ENCODE results near the gene REEP6.

Gene REEP6

DNA sequence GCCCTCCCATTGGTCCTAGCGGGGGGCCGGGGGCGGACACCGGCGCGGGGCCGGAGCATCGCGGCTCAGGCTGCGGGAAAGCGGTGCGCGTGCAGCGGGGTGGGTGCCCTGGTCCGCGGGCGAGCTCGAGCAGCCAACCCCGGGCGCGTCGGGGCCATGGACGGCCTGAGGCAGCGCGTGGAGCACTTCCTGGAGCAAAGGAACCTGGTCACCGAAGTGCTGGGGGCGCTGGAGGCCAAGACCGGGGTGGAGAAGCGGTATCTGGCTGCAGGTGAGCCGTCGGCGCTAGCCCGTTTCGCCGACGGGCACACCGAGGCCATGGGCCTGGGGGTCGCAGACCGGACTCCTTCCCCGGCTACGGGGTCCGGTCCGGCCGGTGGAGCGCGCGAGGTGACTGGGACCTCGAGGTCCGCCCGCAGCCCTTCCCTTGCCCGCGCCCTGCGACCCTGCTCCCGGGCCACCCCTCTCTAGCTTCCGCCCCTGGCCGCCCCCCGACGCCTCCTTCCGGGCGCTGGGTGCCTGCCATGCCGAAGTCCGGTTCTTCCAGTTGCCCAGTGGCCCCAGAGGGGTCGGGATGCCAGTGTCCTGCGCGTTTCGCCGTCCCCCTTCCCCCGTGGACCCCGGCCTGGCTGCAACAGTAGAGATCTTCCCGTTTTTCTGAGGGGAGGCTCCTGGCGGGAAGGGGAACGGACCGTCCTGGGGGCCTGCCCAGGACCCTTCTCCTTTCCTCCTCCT is at the start of gene REEP6:
TSS of gene REEP6 (plus strand) at position 68 of the 735 bp plus-strand sequence. CDS start at position 157, 89 bp downstream.
- DNase-seq (ENCODE audit: low spot score), result no peak

DNA sequence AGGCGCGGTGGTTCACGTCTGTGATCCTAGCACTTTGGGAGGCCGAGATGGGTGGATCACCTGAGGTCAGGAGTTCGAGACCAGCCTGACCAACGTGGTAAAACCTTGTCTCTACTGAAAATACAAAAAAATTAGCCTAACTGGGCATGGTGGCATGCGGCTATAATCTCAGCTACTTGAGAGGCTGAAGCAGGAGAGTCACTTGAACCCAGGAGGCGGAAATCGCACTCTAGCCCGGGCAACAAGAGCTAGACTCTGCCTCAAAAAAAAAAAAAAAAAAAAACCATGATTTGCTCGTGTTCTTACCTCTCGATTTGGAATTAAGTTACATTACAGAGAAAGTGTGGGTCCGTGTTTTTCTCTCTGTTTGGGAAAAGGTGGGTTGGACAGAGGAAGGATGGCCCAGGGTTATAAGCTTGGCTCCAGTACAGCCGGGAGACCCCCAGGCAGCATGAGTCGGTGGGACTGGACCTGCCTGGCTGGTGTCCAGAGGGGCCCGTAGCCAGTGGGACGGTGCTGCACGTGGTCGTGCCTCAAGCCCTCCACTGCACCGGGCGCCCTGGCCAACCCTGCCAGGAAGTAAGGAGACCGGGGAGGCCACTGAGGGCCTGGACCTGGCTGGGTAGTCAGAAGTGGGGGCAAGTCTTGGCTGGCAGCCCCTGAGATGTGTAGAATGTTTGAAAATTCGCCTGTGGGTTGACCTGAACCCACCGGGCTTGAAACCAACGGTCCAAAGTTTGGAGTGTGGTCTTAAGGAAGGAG is 49.1 kb upstream of the REEP6 start:
- no peak for DNase-seq (ENCODE audit: low spot score)

DNA sequence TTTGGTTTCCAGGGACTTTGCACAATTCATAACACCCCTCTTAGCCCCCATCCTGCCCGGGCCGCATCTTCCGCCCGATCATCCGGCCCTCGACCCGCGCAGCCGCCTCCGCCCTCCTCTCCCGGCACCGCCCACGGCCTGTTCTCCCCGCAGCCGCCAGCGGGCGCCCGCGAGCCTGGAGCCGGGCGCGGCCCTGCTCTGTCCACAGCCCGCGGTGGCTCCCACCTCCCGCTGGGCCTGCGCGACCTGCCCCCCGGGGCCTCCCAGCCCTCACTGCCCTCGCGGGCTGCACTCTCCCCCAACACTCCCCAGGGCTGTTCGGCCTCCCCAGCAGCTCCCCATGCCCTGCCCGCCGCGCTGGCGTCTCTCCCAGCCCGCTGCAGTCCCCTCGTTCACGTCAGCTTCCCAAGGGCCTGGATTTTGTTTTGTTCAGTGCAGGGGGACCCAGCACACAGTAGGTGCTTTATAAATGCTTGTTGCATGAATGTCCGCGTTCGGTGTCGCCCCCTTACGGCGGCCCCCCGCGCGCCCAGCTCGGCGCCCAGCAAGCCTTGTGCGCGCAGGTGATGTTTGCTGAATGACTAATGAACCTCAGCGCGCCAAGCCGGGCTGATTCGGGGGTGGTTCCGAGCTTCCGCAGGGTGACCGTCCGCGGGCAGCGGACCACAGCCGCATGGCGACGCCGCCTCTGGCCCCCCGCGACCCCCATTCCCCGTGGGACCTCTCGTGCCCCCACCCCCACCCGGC is 45.6 kb upstream of the REEP6 start:
- DNase-seq (ENCODE audit: low spot score), result peak; percentile 89

DNA sequence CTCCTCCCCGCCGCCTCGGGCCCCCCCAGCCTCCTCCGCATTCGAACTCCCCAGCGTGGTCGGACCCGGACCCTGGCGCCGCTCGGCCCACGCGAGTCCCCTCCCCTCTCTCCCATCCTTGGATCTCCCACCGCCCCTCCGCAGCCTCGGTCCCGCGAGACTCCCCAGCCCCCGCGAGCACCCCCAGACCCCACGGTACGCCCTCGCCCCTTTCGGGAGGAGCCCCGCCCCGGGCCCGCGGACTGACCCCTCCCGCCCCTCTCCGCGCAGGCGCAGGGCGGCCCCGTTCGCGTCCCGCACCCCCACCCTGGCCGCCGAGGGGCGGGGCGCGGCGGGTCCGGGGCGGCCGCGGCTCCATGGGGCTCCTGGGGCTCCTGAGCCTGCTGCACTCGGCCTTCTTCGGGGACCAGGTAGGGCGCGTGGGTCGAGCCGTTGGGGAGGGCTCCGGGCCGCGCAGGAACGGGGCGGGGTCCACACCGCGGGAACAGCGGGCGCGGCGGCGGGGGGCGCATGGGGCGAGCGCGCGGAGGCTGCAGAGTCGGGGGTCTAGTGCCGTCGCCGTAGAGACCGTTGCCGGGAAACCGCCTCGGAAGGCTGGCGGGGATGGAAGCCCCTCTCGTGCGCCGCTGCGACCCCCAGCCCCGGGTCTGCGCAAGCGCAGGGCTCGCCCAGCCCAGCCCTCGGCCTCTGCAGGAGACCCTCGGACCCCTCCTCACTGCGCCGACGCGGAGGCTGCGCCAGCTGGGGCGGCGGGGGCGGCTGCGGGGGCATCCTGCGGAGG is 44.9 kb upstream of the REEP6 start:
- DNase-seq (ENCODE audit: low spot score), result peak; percentile 88

DNA sequence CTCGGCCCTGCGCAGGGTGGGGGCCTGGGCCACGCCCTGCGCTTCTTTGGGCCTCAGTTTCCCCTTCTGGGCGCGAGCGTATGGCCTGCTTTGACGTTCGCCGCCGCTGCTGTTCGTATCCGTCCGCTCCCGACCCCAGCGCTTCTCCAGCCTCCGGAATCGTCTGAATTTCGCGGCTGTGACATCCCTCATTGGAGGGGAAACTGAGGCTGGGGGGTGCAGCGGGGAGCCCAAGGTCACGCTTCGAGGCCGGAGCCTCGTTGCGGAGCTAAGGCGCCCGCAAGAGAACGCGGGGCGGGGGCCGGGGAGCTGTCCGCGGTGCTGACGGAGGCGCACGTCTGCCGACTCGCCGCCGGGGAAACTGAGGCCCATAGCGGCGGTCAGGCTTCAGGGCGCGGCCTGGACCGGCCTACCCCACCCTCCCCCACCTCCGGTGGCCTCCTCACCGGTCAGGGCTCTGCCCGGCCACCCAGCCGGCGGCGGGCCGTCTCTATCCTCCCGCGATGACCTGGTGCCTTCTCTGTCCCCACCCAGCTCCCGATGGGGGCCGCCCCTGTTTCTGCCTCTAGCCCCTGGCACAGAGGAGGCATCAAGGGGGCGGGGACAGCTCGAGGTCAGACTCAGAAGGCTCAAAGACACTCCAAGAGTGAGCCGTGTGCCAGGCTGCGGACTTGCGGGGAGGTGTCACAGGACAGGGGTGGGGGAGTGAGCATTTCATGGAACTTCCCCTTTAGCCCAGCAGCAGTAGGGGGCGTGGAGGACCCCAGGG is 44.1 kb upstream of the REEP6 start:
- peak; percentile 79 for DNase-seq (ENCODE audit: low spot score)

DNA sequence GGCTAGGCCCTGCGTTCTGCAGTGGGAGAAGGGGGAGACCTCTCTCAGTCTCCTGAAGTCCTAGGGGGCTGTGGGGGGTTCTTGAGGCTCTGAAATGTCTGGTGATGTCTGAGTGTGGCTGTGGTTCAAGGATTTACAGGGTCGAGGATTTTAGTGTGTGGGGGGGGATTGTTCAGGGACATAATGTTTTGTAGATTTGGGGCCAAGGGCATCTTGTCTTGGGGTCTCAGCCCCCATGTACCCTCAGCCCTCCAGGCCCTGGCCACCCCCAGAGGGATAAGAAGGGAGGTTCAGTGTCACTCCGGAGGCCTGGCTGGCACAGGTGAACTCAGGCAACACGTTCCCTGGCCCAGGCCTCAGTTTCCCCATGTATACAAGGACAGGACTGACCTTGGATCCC is 43.5 kb upstream of the REEP6 start:
- no peak for DNase-seq (ENCODE audit: low spot score)

DNA sequence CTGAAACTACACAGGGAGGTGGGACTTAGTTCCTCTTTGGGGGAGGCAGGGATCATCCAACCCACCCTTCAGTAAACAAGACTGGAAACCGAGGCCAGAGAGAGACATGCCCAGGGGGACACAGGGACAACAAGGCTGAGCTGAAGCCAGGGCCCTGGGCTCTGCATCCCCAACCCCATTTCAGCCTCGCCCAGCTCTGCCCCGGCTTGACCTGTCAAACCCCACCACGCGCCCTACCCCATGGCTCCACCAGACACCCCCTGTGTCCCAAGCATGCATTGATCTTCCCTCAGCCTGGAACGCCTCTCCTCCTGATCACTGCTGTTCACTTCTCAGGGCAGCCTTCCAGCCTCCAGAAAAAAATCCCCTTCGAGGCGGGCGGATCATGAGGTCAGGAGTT is 43.0 kb upstream of the REEP6 start:
- DNase-seq (ENCODE audit: low spot score), result no peak

DNA sequence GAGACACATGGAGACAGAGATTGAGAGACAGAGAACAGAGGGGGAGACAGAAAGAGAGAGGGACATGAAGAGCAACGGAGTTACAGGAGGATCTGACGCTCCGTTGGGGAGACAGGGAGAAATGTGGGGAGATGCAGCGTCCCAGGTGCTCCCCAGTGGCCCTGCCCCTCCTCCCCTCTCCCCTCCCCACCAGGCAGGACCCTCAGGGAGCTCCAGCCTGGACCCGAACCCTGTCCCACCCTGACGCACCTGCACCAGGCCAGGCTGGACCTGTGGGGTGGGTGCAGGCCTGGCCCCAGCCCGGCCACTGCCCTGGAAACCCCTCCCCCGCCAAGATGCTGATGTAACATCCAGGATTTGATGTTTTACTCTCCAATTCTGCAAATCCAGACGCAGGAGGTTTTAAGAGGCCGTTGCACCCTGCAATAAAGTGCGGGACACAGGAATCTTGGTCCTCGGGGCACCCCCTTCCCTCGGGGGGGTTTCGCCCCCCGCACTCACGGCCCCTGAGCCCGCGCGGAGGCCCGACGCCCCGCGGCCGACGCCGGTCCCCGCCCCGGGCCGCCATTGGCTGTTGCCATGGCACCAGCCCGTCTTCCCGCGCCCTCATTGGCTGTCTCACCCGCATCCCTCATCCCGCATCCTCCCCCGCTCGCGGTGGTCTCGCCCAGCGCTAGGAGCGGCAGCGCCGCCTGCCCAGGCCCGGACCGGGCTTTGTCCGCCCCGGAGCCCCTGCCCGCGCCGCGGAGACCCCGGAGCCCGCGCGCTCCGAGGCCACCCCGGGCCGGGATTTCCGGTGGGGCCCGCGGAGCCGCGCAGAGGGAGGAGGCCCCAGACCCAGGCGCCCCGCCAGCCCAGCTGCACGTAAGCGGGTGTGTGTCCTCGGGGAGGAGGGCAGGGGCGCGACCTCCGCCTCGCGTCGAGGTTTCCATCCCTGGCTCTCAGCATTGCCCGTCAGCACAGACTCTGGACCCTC is 41.2 kb upstream of the REEP6 start, which contains the start of gene APC2:
TSS of gene APC2 (plus strand) at position 655 of the 976 bp plus-strand sequence. CDS start 2,881 bp downstream, outside the sequence.
- DNase-seq (ENCODE audit: low spot score), result peak; percentile 92

DNA sequence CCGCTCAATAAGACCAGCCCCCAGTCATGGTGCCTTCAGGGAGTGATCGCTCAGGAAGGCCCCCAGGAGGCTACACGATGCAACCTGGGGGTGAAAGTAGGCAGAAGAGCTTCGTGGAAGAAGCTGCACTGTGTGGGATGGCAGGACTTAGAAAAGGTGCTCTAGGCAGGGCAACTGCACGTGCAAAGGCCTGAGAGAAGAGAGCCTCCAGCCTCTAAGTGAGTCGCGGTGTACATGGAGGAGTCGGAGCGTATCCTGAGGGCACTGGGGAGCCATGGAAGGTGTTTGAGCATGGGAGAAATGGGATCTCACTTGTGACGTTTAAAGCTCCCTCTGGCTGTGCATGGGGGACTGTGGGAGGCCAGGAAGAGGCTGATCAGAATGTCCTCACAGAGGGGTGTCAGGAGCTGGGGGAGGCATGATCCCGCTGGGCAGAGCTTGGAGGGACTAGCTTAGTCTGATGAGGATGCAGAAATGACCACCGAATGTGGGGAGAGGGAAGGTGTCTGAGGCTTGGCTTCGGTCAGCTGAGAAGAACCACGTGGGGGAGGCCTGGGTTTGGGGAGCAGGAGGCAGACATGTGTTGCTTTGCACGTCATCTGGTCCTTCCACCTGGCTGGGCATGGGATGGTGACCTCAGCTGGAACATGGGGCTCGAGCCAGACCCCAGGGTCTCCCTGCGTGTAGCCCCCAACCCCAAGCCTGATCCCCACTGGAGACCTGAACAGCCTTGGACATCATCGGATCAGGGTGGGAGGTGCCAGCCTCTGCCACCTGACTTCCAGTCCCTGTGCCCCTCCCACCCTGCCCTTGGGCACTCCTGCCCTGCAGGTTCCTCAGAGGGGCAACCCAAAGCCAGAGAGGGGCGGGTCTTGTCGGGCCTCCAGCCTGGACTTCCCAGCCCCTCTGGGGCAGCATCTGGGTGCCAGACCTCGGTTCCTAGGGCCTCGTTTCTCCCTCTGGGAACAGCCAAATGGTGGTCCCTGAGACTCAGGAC is 39.9 kb upstream of the REEP6 start:
- no peak for DNase-seq (ENCODE audit: low spot score)

DNA sequence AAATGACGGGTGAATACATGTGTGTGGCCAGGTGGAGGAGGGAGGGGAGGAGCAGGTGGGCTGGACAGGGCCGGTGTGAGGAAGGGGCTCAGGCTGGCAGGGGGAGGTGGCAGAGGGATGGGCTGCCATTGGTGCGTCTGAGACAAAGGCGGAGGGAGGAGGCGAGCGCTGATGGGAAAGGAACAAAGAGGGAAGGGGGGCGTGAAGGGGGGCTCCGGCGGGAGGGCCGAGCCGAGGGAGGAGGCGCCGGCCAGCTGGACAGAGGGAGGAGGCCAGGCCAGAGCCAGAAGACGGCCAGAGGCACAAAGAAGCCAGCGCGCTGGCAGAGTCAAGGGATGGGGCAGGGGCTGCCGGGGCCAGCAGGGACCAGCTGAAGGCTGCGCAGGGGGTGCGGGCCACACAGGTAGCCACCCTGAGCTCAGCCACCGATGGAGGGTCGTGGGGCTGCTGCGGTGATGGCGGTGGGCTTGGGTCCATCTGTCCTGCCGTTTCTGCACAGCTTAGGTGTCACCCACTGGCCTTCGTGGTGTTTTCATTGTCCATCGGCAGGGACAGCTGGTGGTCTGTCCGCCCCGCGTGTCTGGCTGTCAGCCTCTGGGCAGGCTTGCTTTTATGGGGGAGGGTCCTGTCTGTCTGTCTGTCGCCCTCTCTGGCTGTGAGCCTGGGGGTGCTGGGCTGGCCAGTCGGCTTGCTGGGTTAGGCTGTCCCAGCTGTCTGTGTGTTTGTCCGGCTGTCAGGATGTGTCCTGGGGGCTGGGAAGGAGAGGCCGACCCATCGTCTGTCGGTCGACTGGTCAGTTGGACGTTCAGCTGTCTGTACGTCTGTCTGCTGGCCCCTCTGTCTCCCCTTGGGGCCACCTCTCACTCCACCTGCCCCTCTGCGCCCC is 38.8 kb upstream of the REEP6 start:
- peak; percentile 80 for DNase-seq (ENCODE audit: low spot score)

DNA sequence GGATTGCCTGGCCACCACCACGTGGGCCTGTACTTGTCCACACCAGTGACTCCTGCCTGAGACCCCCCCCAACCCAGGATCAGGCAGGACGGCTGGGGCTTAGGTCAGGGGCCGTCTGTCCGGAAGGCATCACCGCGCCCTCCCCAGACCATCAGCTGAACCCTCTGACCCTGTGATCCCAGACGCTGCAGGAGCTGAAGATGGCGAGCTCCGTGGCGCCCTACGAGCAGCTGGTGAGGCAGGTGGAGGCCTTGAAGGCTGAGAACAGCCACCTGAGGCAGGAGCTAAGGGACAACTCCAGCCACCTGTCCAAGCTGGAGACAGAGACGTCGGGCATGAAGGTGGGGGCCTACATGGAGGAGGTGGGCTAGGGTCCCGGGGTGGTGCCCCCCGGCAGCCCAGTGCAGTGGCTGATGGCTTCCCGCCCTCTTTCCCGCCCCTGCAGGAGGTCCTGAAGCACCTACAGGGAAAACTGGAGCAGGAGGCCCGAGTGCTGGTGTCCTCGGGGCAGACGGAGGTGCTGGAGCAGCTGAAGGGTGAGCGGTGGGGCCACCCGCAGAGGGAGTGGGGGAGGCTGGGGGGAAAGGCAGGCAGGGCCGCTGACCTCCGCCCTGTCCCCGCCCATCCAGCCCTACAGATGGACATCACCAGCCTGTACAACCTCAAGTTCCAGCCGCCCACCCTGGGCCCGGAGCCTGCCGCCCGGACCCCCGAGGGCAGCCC is 38.0 kb upstream of the REEP6 start:
- no peak for DNase-seq (ENCODE audit: low spot score)

DNA sequence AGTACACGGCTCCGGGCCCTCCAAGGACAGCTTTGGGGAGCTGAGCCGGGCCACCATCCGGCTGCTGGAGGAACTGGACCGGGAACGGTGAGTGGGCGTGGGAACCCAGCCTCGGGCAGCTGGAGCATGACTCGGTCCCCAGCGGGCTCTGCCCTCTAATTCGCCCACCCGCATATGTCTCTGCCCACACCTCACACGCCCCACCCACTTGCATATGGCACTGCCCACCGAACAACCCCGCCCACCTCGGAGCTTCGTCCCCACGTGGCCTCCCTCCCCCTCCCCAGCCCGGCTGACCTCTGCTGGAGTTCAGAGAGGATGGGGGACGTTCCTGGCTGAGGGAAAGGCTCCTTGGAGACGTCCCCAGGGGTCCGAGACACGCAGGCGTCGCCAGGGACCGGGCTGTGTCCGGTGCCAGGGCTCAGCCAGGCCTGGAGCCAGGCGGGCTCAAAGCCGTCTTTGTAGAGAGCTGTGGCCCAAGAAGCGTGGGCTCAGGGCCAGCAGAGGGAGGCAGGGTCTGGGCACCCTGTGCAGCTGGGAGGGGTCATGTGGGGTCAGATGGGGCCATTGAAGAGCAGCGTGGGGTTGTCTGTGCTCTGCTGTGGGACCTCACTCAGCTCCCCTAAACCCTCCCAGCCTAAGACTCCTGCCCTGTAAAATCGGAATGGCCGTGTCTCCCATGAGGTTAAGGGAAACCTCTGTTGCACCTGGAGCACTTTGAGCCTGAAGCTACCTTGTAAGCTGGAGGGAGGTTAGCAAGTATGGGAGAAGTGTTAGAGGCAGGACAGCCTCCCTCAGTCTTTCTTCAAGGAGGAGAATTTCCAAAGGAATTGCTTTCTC is 37.2 kb upstream of the REEP6 start:
- peak; percentile 72 for DNase-seq (ENCODE audit: low spot score)

DNA sequence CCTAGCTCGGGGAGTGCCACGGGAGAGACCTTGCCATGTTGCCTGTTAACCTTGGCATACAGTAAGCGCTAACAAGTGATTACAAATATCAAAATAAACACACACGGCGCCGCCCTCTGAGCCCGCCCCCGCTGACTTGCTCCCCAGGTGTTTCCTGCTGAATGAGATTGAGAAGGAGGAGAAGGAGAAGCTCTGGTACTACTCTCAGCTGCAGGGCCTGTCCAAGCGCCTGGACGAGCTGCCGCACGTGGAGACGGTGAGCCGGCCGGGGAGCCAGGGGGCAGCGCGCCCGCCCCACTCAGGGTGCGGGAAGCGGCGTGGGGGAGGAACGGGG is 36.0 kb upstream of the REEP6 start:
- DNase-seq (ENCODE audit: low spot score), result no peak

DNA sequence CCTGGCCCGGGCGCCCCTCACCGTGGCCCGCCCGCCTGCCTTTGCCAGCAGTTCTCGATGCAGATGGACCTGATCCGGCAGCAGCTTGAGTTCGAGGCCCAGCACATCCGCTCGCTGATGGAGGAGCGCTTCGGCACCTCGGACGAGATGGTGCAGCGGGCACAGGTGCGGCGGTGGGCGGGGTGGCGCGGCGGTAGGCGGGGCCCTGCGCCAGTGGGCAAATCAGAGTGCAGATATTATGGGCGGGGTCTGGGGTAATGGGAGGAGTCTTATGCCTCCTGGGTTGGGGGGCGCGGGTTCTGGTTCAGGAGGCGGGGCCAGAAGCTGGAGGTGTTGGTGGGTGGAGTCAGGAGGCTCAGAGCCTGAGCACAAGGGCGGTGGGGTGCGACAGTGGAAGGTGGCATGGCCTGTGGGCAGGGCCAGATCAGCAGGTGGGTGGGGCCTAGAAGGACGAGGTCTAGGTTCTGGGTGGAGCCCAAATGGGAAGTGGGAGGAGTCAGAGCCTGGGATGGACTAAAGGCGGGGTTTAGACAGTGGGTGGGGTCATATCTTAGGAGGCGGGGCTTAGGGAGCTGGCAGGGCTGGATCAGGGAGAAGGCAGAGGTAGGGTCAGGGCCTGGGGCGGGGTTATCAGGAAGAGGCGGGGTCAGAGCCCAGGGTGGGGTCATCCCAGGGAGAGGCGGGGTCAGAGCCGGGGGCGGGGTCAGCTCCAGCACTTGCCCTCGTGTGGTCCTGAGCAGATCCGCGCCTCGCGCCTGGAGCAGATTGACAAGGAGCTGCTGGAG is 35.5 kb upstream of the REEP6 start:
- peak; percentile 88 for DNase-seq (ENCODE audit: low spot score)
